GM12873 (cell line): ENCODE measurements around the gene DNAJC4.

Experiments used
- TF ChIP-seq, protein P1 (sequence below): IDR thresholded peaks from 2 replicates; pipeline ENCODE4 v1.5.1; 2012; ENCODE audit warnings: low read depth, mild to moderate bottlenecking, moderate library complexity, low read length, control low read depth; ENCODE audit not compliant: insufficient read depth; ENCODE audit errors: missing control alignments

The DNAJC4 gene

DNA sequence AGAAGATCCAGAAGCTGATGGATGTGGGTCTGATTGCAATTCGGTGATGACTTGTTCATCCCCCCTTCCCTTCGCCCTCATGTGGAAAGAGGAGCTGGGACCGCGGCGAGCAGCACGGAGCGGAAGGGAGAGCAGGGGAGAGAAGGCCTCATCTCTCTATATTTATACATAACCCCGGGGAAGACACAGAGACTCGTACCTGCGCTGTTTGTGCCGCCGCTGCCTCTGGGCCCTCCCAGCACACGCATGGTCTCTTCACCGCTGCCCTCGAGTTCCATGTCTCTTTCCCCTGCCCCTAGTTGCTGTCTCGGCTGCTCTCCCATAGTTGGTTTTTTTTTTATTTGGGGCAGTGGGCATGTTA lies 26.3 kb upstream of the DNAJC4 start:
- TF ChIP-seq, protein P1, sequence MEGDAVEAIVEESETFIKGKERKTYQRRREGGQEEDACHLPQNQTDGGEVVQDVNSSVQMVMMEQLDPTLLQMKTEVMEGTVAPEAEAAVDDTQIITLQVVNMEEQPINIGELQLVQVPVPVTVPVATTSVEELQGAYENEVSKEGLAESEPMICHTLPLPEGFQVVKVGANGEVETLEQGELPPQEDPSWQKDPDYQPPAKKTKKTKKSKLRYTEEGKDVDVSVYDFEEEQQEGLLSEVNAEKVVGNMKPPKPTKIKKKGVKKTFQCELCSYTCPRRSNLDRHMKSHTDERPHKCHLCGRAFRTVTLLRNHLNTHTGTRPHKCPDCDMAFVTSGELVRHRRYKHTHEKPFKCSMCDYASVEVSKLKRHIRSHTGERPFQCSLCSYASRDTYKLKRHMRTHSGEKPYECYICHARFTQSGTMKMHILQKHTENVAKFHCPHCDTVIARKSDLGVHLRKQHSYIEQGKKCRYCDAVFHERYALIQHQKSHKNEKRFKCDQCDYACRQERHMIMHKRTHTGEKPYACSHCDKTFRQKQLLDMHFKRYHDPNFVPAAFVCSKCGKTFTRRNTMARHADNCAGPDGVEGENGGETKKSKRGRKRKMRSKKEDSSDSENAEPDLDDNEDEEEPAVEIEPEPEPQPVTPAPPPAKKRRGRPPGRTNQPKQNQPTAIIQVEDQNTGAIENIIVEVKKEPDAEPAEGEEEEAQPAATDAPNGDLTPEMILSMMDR, result no peak

DNA sequence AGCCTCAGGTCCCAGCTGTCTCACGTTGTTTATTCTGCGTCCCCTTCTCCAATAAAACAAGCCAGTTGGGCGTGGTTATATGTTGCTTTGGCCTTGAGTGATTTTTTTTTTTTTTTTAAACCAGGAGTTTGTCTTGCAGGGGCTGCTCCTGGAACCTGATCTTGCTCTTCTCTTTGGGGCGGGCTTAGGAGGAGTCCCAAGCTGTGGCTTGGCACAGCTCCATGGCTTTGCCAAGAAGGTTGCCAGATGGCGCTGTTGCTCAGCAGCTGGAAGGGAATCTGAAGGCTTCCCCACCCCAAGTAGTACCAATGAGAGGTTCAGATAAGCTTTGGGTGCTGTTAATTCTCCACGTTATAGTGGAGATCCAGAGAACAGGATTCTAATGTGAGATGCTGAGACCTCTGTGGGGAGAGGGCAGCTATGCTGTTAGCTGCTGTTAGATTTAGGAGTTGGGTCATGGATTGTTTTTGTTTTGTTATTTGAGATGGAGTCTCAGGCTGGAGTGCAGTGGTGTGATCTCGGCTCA lies 25.8 kb upstream of the DNAJC4 start:
- TF ChIP-seq, protein P1, result peak; percentile 78

DNA sequence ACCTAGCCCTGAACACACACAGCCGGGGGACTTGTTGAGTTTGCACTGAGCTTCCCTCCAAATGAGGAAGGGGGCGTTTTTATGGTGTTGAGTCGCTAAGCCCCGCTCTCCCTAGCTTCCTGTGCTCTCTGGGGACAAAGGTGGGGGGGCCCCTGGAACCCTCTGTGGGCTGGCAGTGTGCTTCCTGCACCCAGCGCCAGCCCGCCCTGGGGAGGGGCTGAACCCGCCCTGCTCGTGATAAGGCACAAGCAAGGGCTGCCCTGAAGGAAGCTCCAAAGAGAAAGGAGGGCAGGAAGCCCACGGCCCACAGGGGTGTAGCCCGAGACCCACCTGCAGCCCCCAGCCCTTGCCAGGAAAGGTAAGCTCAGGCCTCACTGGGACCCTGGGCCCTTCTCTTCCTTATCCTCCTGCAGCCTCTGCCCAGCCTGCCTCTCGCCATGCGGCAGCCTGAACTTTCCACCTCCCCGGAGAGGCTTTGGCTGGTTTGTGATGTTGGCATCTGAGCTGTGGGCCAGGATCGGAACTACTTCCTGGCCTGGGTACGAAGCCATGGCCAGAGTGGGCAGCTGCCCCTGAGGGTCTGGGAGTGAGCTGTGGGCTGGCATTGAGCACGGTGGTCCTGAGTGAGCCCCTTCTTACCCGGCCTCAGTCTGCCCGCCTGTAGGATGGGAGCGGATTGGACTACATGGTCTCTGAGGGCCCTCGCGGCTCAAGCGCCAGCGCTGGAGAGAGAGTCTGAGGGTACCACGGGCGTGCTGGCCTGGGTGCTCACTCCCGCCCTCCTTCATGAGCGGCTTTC lies 23.7 kb upstream of the DNAJC4 start, which contains the start of gene FERMT3:
TSS of gene FERMT3 (plus strand) at position 265 of the 799 bp plus-strand sequence. CDS start 644 bp downstream, outside the sequence.
- TF ChIP-seq, protein P1, result no peak

DNA sequence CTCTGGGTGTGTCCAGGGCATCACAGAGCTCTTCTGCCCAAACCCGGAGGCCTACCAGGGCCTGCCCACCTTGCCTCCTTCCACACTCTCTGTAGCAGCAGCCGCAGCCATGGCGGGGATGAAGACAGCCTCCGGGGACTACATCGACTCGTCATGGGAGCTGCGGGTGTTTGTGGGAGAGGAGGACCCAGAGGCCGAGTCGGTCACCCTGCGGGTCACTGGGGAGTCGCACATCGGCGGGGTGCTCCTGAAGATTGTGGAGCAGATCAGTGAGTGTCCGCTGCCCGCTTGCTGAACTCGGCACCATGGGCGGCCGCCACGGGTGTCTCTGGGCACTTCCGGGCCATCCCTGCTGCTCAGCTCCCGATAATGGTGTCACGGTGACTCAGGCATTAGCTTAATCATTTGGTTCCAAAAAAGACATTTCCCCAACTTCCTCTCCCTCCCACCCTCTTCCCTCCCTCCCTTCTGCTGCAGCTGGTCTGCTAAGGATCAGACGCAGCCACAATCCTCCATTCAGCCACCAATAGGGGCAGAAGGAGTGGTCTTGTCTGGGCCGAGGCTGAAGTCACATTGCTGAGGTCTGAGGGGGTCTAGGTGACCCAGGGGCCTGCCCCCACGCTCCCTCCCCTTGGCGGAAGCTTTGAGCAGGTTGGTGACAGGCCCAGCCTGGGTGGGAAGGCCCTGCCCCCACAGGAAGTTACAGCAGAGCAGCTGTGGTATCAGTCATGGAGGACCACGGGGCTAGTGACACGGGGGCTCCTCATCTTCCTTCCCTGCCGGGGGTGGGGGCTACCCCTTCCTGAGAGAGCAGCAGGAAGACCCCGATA lies 22.9 kb upstream of the DNAJC4 start:
- TF ChIP-seq, protein P1, result no peak

DNA sequence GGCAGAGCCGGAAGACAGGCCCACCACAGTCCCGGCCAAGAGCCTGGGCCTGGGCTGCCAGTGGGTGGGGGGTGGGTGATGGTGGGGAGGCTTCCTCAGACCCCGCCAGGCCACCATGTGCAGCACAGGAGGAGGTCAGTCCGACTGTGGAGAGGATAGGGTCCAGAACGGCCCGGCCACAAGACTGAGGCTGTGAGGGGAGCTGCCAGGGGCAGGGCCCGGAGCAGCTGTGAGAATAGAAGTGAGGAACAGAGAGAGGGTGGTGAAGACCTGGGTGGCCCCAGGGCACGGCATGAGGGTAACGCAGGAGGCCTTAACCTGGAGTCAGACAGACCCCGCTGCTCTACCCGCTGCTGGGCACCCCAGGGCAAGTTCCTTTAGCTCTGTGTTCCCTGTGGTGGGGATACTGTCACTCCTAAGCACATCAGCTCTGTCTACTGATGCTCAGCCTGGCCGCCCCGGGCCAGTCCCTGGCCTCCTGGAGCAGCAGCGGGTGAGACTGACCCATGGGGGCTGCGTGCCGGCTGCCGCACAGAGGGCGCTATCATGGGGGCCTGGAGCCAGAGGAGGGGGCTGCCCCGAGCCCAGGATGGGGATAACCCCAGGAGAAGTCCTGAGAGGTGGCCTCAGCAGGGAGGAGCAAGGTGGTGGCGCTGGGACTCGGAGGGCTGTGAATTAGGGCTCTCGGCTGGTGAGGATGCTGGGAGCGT lies 22.1 kb upstream of the DNAJC4 start:
- TF ChIP-seq, protein P1, result no peak

DNA sequence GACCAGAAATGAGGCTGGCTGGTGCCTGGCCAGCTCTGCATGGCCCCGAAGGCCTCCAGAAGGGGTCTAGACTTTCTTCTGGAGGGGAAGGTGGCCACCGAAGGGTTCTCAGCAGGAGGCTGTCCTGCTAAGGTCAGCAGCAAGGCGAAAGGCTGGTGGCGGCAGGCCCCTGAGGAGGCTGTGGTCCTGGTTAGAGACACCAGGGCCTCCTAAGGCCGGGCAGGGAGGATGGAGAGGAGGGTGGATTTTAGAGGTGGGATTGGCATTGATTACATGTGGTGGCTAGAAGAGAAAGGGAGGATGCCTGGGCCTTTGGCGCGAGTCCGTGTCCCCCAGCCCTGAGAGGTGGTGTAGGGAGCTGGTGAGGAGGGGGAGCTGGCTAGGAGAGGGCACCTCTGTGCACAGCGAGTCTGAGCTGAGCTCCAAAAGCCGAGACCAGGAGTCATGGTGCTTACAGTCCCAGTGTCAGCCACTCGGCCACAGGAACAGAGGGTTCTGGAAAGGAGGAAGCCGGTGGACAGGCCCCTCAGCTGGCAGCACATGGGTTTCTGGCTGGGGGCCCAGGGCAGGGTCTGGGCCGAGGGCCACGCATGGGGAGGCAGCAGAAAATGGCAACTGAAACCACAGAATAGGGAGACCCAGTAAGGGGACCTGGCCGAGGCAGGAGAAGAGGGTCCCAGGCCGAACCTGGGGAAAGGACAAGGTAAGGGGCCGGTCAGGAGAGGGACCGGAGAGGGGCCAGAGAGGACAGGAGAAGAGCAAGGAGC lies 21.4 kb upstream of the DNAJC4 start:
- TF ChIP-seq, protein P1, result no peak

DNA sequence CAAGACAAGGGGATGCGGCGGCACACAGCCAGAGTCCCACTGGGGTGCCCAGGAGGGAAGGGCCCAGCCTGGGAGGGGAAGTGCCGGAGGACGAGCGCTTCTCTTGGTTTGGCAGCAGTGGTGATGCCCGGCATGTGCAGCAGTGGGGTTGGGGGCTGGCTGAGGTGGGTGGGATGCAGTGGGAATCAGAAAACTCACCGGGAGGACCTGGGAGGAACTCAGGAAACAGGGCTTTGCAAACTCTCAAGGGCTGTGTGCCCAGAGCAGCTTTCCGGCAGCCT lies 20.8 kb upstream of the DNAJC4 start:
- TF ChIP-seq, protein P1, result no peak
